OCI-LY1 (cell line): ENCODE measurements around the gene SAT2.
A peak's percentile ranks its signal among the peaks of the same experiment; 100 is the strongest.

ENCODE experiments used
- H2AFZ ChIP-seq: fragments of 200-600 bp; sonication (generic), shearing (Covaris generic); 2 replicates; pipeline ENCODE4 v1.6.0; 2014; ENCODE audit warnings: antibody characterized with exemption, mild to moderate bottlenecking, low read length
- H3F3A ChIP-seq: fragments of 200-600 bp; sonication (generic), shearing (Covaris generic); 2 replicates; pipeline ENCODE4 v1.6.0; 2014; ENCODE audit warnings: mild to moderate bottlenecking, antibody characterized with exemption, low read length, moderate library complexity; ENCODE audit not compliant: insufficient read depth
- H3K27ac ChIP-seq: fragments of 200-600 bp; sonication (generic); 2 replicates; pipeline ENCODE4 v1.5.1; 2014; ENCODE audit warnings: low read length, mixed run types, mild to moderate bottlenecking, low read depth; ENCODE audit not compliant: poor library complexity, severe bottlenecking
- H3K27me3 ChIP-seq: fragments of 200-600 bp; sonication (generic); 2 replicates; pipeline ENCODE4 v1.6.0; 2014; ENCODE audit warnings: antibody characterized with exemption, mild to moderate bottlenecking, low read length, moderate library complexity; ENCODE audit not compliant: insufficient read depth
- H3K36me3 ChIP-seq: fragments of 200-600 bp; sonication (generic); 2 replicates; pipeline ENCODE4 v1.6.1; 2014; ENCODE audit warnings: mild to moderate bottlenecking, antibody characterized with exemption, low read length, moderate library complexity, mixed read lengths; ENCODE audit not compliant: insufficient read depth
- H3K4me1 ChIP-seq: fragments of 200-600 bp; sonication (generic); 2 replicates; pipeline ENCODE4 v1.5.1; 2014; ENCODE audit warnings: mild to moderate bottlenecking, low read length, moderate library complexity; ENCODE audit not compliant: insufficient read depth, severe bottlenecking
- H3K4me2 ChIP-seq: fragments of 200-600 bp; sonication (generic), shearing (Covaris generic); 2 replicates; pipeline ENCODE4 v1.6.1; 2014; ENCODE audit warnings: low read length
- H3K4me3 ChIP-seq: fragments of 200-600 bp; sonication (generic); 2 replicates; pipeline ENCODE4 v1.5.1; 2014; ENCODE audit warnings: low read length, low read depth, mild to moderate bottlenecking, mixed read lengths; ENCODE audit not compliant: poor library complexity, severe bottlenecking
- H3K79me2 ChIP-seq: fragments of 200-600 bp; shearing (Covaris generic); 2 replicates; pipeline ENCODE4 v1.6.1; 2016; ENCODE audit warnings: mixed run types, low read length, mixed read lengths; ENCODE audit not compliant: insufficient read depth
- H3K9ac ChIP-seq: fragments of 200-600 bp; sonication (generic), shearing (Covaris generic); 2 replicates; pipeline ENCODE4 v1.6.1; 2014; ENCODE audit warnings: mild to moderate bottlenecking, low read length, mixed read lengths
- H3K9me2 ChIP-seq: fragments of 200-600 bp; sonication (generic), shearing (Covaris generic); 2 replicates; pipeline ENCODE4 v1.6.1; 2014; ENCODE audit warnings: low read depth, mild to moderate bottlenecking, low read length, mixed read lengths
- H3K9me3 ChIP-seq: fragments of 200-600 bp; shearing (Covaris generic); 2 replicates; pipeline ENCODE4 v1.6.1; 2014; ENCODE audit warnings: low read length, mixed read lengths
- H4K20me1 ChIP-seq: fragments of 200-600 bp; sonication (generic), shearing (Covaris generic); 2 replicates; pipeline ENCODE4 v1.6.0; 2016; ENCODE audit warnings: mild to moderate bottlenecking, low read length; ENCODE audit not compliant: insufficient read depth
- EZH2 ChIP-seq: fragments of 200-600 bp; sonication (generic), shearing (Covaris generic); IDR thresholded peaks from 2 replicates; pipeline ENCODE4 v1.8.0; 2017; ENCODE audit warnings: borderline replicate concordance, mixed run types, mild to moderate bottlenecking, antibody characterized with exemption, low read length, moderate library complexity, mixed read lengths
- TF ChIP-seq, protein P1 (sequence below): fragments of 200-600 bp; sonication (generic), shearing (Covaris generic); IDR thresholded peaks from 2 replicates; pipeline ENCODE4 v1.5.1; 2017; ENCODE audit warnings: mild to moderate bottlenecking, antibody characterized with exemption, low read length, moderate library complexity, mixed read lengths

Gene SAT2

GRCh38 chr17:7589891-7590691, 37.5 kb downstream of the SAT2 start, which contains the start of gene SOX15:
SOX15 (minus strand) TSS chr17:7590094; CDS start chr17:7589676, 418 bp downstream.
- Histone ChIP-seq H3K4me1 (peaks cover 6% of the 10 kb centered on the region), H3K79me2 (no peaks in the 10 kb centered on the region), H3K4me3 (no peak within 1 kb of the TSS), H4K20me1 (no peaks in the 10 kb centered on the region), H3K27ac (no peak within 1 kb of the TSS), H2AFZ (no peak within 1 kb of the TSS), H3K9ac (no peak within 1 kb of the TSS), H3F3A (no peaks in the 10 kb centered on the region), H3K9me3 (no peaks in the 10 kb centered on the region), H3K4me2 (no peak within 1 kb of the TSS), H3K27me3 (no peaks in the 10 kb centered on the region), H3K9me2 (no peaks in the 10 kb centered on the region), H3K36me3 (peaks cover 75% of the 10 kb centered on the region)
- TF ChIP-seq EZH2, result no peak
- TF ChIP-seq, protein P1, sequence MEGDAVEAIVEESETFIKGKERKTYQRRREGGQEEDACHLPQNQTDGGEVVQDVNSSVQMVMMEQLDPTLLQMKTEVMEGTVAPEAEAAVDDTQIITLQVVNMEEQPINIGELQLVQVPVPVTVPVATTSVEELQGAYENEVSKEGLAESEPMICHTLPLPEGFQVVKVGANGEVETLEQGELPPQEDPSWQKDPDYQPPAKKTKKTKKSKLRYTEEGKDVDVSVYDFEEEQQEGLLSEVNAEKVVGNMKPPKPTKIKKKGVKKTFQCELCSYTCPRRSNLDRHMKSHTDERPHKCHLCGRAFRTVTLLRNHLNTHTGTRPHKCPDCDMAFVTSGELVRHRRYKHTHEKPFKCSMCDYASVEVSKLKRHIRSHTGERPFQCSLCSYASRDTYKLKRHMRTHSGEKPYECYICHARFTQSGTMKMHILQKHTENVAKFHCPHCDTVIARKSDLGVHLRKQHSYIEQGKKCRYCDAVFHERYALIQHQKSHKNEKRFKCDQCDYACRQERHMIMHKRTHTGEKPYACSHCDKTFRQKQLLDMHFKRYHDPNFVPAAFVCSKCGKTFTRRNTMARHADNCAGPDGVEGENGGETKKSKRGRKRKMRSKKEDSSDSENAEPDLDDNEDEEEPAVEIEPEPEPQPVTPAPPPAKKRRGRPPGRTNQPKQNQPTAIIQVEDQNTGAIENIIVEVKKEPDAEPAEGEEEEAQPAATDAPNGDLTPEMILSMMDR, result no peak

- Histone ChIP-seq H3K4me1 (peaks cover 14% of the 10 kb centered on the region), H3K9me2 (no peaks in the 10 kb centered on the region), H3K4me3 (no peak overlapping the region), H3F3A (no peaks in the 10 kb centered on the region), H3K27me3 (no peaks in the 10 kb centered on the region), H3K27ac (no peak overlapping the region), H3K9ac (no peak overlapping the region), H2AFZ (no peak overlapping the region), H3K36me3 (peaks cover 70% of the 10 kb centered on the region), H4K20me1 (no peaks in the 10 kb centered on the region), H3K79me2 (no peaks in the 10 kb centered on the region), H3K4me2 (no peak overlapping the region), H3K9me3 (no peaks in the 10 kb centered on the region)
- TF ChIP-seq EZH2, result no peak
- TF ChIP-seq, protein P1, result peak; percentile 47
Measured at GRCh38 chr17:7589204-7589868, 38.3 kb downstream of the SAT2 start.

- Histone ChIP-seq H3K4me1 (peaks cover 16% of the 10 kb centered on the region), H3K4me3 (no peak overlapping the region), H3K9ac (no peak overlapping the region), H4K20me1 (no peaks in the 10 kb centered on the region), H3K9me2 (no peaks in the 10 kb centered on the region), H3K27ac (no peak overlapping the region), H3K27me3 (no peaks in the 10 kb centered on the region), H2AFZ (no peak overlapping the region), H3K4me2 (no peak overlapping the region), H3F3A (no peaks in the 10 kb centered on the region), H3K9me3 (no peaks in the 10 kb centered on the region), H3K79me2 (no peaks in the 10 kb centered on the region), H3K36me3 (peaks cover 63% of the 10 kb centered on the region)
- no peak for TF ChIP-seq EZH2
- TF ChIP-seq, protein P1, result no peak
Measured at GRCh38 chr17:7588553-7589203, 38.9 kb downstream of the SAT2 start.
